Measurements from ENCODE around the gene CCDC102B.
"Not testable (repeated sequence)": the region's sequence is repeated elsewhere in the genome, so short reads cannot be mapped to it uniquely, and the experiment has no call there.

The CCDC102B gene

DNA sequence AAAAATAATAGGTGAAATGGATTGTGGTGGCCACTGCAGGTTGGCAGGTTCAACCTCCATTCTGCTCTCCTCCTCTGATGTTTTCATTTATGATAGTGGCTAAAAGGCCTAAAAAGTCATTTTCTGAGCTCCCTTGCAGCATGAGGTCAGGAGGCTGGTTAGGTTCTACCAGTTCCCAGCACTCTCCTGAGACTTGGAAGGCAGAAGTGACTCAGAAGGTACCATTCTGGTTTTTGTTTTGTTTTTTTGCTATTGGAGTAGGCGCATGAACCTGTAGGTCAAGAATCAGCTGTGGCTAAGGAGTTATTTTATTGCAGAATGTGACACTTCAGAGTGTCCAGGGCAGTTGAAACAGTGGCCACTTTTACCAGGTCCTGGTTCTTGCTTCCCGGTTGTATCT is 181.9 kb downstream of the CCDC102B start:
- ATAC-seq: no peak
- DNase-seq: no peak

DNA sequence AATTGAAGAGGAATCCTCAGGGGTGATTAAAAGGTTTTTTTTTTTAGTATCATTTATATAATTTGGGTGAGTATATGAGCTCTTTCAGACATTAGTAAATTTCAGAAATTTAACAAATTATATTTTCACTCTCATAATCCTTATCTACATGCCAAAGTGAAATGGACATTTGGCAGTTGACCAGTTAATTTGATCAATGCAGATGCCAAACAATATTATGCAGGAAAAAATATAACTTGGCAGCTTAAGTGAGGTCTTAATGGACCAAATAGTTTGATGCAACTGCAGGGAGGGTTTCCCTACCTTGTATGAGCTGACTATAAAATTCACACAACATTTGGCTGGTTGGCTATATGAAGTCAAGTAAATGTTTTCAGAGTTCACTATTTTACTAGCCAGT is 185.2 kb downstream of the CCDC102B start:
- no peak for DNase-seq

GRCh38 chr18:68984342-68984741 is 186.5 kb downstream of the CCDC102B start:
- ATAC-seq (no peak), DNase-seq (no peak)

More for the DNA sequence above, 185.2 kb downstream of the CCDC102B start:
- ATAC-seq: no peak

DNA sequence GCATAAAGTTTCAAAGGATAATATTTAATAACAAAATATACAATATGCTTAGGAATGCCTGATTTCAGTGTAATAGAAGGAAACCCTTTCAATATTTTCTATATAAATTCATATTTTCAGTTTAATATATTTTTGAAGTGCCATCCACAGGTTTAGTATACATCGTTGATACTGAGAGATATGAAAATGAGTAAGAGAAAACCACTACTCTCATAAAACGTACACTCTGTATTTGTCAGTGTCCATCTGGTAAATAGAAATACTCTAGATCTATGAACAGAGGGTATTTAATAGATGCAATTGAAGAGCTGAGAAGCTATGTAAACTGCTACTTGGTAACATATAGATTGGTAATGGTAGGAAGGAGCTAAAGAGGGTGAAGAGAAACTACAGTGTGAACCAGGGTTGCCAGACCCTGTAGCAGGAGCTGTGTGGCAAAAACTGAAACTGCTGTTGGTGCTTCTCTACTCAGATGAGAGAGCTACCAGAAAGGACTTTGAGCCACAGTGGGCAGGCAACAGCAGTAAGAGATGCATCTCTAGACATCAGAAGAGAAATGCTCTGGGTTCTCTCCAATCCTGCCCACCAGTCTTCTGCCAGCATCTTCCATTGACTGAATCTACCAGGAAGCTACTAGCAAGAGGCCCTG is 187.4 kb downstream of the CCDC102B start:
- ATAC-seq (no peak), DNase-seq (no peak)

DNA sequence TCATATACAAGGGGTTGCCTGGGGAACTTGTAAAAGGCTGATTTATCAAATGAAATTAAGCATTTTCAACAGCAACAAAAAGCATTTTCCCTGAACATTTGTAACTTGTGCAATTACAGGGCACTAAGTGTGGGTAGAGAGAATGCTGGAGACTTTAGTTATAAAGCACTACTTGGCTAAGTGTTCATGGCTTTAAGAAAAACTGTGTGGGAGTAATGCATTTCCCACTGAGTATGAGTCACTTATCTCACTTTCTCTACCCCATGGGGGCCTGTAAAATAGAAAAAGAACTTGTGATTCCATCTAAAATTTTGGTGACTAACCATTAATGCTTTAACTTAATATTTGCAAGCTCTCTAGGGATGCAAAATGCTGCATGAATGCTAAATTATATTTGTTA is 193.4 kb downstream of the CCDC102B start:
- DNase-seq (no peak), ATAC-seq (peak; percentile 85)

GRCh38 chr18:68992719-68993482 is 195.0 kb downstream of the CCDC102B start:
- DNase-seq (no peak), ATAC-seq (no peak)

DNA sequence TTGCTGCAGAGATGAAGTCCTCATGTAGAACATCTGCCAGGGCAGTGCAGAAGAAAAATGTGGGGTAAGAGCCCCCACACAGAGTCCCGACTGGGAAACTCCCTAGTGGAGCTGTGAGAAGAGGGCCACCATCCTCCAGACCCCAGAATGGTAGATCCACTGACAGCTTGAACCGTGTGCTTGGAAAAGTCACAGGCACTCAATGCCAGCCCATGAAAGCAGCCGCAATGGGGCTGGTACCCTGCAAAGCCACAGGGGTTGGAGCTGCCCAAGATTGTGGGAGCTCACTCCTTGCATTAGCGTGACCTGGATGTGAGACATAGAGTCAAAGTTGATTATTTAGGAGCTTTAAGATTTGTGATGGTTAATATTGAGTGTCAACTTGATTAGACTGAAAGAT is 197.8 kb downstream of the CCDC102B start:
- ATAC-seq (no peak), DNase-seq (no peak)

- no peak for ATAC-seq
- no peak for DNase-seq
These were observed 200.0 kb downstream of the CCDC102B start for GRCh38 chr18:68997845-68998244.

DNA sequence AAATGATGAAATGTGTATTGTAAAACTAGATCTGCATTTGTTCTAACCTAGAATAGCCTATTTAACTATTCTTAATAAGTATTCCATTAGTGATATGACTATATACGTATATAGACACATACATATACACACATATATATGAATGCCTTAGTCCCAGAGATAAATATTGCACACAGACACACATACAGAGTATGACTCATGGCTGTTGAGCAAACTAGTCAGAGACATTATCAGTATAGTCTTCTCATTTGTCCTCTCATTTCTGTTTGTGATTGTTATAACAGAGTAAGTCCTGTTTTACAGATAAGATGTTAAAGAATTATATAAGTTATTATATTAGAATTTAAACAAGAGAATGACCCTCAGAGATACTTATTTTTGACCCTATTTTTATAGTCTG is 202.5 kb downstream of the CCDC102B start:
- DNase-seq (no peak), ATAC-seq (no peak)

DNA sequence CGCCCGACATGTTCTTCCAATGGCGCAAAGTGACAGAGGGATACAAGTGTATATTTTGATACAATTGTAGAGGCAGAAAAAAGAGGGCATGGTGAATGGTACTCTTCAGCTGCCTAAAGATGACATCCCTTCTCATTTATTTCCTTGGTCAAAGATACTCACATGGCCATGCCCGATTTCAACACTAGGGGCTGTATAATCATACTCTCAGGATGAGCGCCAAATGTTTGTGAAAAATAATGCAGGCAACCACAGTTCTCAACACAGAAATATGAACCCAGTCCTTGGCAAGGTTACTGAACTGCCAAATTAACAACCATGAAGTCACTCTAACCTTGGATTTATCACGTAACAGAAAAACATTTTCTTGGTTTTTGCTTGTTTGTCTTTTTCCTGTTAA is 204.4 kb downstream of the CCDC102B start:
- ATAC-seq (no peak), DNase-seq (no peak)

DNA sequence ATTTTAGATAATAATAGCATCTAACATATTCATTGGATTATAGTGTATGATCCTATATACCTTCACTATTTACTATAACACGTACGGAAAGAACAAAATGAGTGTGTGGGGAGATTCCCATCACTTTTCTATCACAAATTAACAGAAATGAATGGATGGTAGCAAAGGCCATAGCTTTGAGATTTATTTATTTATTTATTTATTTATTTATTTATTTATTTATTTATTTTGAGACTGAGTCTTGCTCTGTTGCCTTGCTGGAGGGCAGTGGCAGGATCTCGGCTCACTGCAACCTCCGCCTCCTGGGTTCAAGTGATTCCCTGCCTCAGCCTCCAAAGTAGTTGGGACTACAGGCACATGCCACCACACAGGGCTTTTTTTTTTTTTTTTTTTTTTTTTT is 208.3 kb downstream of the CCDC102B start:
- not testable (repeated sequence) for DNase-seq, ATAC-seq

- no peak for ATAC-seq
- DNase-seq: no peak
These were observed 210.7 kb downstream of the CCDC102B start for GRCh38 chr18:69008538-69008937.

DNA sequence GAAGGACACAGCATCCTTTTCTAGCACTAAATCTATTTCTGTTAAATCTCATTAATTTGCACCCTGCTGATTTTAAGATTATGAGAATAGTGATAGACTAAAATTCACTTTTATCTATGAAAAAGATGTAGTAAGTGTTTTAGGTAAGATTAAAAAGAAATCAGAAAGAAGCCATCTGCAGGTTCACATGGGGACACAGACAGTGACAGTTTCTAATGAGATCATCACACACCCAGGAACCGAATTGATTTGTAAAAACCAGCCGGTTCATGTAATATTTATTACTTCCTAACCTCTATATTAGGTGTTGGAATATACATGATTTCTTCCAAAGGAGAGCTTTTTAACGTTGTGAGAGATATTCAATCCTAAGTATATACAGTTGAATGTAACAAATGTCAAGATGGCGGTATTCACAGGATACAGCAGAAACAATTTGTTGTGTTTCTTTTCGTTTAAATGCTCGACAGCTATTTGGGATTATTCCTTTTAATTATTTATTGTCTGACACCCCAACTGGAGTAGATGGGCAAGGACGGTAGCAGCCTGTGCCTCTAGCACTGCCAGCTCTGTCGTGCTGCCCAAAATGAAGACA is 223.4 kb downstream of the CCDC102B start:
- DNase-seq (no peak), ATAC-seq (no peak)

- ATAC-seq (no peak), DNase-seq (no peak)
These were observed 224.5 kb downstream of the CCDC102B start for GRCh38 chr18:69022426-69022825.

DNA sequence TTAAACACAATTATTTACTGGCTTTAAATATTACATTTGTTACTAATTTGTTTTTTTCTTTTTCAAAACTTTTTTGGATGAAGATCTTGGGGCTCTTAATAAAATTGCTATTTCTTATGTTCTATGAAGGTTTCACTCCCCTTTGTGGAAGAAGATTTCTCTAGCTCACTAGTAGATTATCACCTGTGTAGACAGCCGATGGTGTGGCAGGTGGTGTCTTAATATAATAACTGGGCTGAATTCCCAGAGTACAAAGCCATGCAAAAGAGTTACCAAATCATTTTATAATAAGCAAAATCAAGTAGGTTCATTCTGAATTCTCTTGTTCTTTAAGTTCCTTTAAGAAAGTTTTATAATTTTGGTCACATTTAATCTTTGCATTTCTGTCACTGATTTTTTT is 233.7 kb downstream of the CCDC102B start:
- ATAC-seq: no peak

DNA sequence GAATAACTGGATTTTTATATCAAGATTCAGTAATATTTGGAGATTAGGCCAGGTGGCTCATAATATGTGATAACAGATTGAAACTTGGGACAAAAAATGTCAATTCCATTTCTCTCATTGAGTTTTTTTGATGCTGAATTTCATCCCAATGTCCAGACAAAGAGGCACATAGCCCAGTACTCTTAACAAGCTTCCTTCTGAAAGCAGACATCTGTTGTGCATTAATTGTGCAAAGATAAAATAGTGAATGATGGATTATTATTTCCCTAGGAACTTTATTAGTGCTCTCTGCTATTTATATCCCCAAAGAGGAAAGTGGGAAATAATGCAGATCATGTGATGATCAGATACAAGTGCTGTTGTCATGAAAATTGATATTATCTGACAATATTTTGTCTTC is 234.1 kb downstream of the CCDC102B start:
- ATAC-seq (no peak), DNase-seq (no peak)

More for the DNA sequence above, 233.7 kb downstream of the CCDC102B start:
- no peak for DNase-seq

GRCh38 chr18:69035756-69036155 is 237.9 kb downstream of the CCDC102B start:
- ATAC-seq (no peak), DNase-seq (no peak)

GRCh38 chr18:69044215-69044614 is 246.3 kb downstream of the CCDC102B start:
- no peak for DNase-seq
- ATAC-seq: no peak

GRCh38 chr18:69064063-69064462 is 266.2 kb downstream of the CCDC102B start:
- ATAC-seq (no peak), DNase-seq (no peak)

- DNase-seq (no peak), ATAC-seq (no peak)
These were observed 269.2 kb downstream of the CCDC102B start for GRCh38 chr18:69067048-69067447.

GRCh38 chr18:69071680-69072079 is 273.8 kb downstream of the CCDC102B start:
- DNase-seq: no peak
- ATAC-seq: no peak

DNA sequence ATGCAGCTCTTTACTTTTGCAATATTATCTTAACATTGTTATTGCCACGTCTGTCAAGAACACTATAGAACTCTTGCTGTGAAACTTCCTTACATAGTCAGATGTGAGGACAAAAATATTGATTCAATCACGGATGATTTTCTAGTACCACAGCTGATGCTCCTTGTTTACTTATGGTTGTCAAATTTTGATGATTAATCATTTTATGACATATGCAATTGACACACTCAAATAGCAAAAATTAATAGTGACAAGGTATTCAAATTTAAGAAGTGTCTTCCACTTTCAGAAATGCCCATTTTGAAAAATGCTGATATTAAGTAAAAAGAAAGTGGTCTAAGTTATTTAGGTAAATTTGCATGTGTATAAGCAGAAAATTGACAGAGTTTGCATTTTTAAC is 284.0 kb downstream of the CCDC102B start:
- DNase-seq (no peak), ATAC-seq (no peak)

DNA sequence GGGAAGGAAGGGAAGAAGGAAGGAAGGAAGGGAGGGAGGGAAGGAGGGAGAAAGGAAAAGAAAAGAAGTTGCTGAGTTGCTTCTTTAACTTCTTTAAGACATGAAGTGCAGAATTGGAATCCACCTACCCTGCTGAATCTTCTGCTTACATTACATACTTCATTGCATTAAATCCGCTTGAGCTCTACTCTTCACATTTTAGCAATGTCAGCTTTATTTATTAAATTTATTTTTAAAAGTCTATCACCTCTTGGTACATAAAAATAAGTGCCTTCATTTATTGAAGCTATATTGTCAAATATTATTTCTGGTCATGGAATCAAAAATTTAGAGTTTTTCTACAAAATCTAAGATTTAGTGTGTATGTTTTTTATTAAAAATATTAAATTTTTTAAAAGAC is 284.6 kb downstream of the CCDC102B start:
- no peak for DNase-seq
- no peak for ATAC-seq

DNA sequence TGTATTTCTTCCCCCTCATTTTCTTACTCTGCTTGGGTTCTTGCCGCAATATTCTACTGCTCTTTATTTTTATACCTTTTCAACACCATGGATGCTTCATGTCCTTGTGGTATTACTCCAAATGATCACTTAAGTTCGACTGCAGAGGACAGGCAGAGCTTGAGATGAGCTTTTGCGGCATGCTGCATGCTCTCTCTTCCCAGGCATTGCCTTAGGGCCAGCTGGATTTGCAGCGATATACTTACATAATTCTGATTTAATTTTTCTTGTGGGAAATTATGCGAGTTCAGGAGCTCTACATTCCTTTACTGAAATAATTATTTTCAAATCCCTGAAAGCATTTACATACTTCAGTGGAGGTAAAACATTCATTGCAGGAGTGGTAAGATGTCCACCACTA is 288.1 kb downstream of the CCDC102B start:
- no peak for ATAC-seq
- no peak for DNase-seq

Measured in stimulated activated naive CD8-positive, alpha-beta T cell treated with anti-CD3 and anti-CD28 coated beads, Interleukin-15, Interleukin-2, amounts not matched to agents 100 U/mL and 50 U/mL, for 24 hours (primary cell).